HG03064 (cell line): ENCODE data around the gene ATP5PO.
"Not testable (repeated sequence)": the region's sequence is repeated elsewhere in the genome, so short reads cannot be mapped to it uniquely, and the experiment has no call there.

Experiments used
- ATAC-seq: cut with Tn5 transposase; IDR thresholded peaks from one replicate; pipeline ENCODE4 v1.9.1; 2021; ENCODE audit warnings: low read depth; ENCODE audit not compliant: unreplicated experiment

Gene ATP5PO

DNA sequence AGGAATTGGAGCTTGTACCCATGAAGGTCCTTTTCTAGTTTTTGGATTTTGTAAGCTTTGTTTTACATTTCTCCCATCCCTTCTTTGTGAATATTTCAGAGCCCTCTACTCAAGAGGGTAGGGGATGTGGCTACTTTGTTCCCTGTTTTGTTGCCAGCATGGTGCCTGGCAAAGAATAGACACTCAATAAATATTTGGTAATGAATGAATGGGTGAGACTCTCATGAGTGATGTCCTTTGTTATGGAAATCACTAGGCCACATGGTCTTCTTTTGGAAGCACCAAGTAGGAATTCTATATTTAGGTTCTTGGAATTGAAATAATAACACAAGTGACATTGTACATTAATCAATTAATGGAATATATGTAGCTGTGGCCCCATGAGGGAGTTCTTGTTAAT is 26.8 kb upstream of the ATP5PO start:
- no peak for ATAC-seq

DNA sequence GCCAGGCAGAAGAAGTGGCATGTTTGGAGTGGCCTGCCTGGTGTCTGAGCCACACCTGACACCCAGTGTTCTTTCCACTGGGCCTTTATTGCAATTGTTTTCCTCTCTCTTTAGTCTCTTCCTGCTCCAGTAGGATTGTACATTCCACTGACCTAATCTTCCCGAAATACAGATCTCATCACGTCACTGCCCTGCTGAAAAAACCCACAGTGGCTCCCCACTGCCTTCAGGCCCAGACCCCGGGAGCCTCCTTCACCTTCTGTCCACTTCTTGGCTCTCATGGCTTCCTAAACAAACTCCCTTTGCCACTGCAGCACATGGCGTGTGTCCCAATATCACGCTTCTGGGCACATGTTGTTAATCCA is 25.3 kb upstream of the ATP5PO start:
- no peak for ATAC-seq

DNA sequence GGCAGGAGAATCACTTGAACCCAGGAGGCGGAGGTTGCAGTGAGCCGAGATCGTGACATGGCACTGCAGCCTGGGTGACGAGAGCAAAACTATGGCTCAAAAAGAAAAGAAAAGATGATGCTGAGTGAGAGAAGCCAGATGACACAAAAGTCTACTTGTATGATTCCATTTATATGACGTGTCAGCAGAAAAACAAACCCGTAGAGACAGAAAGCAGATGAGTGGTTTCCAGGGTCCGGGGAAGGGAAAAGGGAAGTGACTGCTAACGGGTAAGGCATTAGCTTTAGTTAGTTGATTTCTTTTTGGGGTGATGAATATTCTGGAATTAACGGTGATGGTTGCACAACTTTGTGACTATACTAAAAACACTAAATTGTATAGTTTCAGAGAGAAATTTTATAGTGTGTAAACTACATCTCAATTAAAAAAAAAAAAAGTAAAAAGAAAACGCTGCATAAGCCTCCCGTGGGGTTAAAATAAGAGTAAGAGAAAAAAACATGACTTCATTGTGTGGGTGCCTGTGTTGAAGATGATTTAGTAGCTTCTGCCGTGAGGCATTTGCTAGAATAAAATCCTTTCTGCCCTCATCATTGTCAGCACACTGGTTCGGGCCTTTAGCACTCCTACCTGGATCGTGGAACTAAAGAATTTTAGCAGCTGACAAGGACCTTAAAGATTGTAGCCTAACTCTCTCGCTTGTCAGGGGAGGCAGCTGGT is 24.7 kb upstream of the ATP5PO start:
- no peak for ATAC-seq

DNA sequence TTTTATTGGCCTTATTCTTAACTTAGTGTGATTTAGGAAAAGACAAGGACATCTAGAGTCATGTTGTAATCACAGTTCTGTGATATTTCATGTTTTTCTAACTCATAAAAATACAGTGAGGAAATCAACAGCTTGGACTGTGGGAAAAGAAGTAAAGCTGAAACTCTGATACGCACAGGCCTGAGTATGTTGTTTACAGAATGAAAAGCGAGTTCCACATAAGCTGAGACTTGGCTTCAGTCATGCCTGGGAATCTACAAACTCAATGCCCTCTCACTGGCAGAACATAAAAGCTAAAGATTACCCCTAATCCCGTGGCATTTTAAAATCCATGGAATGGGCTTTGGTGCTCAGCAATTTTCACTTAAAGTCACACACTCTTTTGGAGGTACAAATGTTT is 23.6 kb upstream of the ATP5PO start:
- no peak for ATAC-seq

DNA sequence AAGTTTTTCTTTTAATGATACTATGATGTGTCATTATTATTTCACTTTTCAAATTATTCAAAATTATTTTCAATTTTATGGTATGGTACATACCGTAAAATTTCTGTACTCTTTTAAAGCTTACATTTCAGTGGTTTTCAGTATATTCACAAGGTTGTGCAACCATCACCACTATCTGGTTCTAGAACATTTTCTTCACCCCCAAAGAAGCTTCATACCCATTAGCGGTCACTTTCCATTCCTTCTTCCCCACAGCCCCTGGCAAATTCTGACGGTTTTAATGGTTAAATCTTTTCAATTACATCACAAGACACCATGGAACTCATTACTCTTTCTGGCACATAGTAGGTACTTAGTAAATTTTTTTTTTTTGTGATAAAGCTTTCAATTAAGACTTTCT is 22.8 kb upstream of the ATP5PO start:
- no peak for ATAC-seq

DNA sequence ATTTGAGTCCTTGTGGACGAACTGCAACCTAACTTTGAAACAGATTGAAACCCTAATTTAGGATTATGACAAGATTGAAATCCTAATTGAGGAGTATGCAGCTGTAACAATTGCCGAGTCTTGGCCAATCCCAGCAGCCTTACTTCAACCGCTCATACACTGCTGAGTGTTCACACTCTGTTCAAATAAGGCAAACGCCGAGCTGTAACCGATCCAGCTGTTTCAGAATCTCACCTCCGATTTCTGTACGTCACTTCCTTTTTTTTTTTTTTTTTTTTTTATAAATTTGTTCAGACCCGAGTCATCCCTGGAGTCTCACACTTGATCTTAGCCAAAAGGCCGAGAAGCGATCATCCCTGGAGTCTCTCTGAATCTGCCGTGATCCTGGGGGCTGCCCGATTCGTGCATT is 22.3 kb upstream of the ATP5PO start:
- no peak for ATAC-seq

DNA sequence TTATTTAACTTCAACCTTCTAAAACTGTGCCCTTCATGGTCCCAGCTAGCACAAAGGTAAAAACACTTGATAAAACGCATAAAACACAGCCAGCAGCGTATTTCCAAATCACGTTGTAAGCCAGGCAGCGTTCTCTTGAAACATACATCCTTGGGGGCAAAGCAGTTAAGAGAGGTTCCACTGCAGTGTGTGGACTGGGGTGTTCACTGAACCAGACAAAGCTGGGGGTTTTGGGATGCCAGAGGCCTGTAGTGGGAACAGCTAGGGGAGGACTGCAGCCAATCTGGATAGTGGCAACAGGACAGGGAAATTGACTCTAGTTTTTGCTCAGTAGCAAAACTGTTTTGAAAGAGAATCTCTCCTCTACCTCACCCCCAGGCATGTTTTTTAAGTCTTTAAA is 21.5 kb upstream of the ATP5PO start:
- ATAC-seq, result no peak

DNA sequence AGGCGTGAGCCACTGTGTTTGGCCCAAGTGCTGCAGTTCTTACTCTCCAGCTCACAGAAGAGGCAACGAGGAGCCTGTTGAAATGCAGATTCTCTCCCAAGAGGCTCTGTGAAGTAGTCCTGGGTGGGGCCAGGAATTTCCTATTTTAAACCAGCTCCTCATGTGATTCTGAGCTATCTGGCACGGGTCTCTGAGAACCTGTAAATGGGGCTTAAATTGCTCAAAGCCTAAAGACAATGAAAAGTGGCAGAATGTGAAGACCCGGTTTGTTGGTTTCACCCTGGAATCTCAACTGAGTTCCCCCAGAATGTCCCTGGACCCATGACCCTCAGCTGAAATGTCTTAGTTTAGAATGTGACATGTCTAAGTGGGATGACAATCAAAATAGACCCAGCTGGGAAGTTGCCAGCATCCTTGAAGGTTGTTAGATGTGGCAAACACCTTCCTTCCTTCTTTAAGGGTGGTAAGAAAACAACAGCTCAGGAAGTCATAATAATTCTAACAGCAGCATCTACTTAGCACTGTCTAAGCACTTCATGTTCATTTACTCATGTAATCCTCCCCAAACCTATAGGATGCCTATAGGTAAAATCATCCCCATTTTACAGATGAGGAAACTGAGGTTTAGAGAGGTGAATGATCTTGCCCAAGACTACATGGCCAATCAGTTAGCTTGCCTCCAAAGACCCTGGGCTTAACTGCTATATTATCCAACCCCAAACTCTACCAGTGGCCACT is 20.9 kb upstream of the ATP5PO start:
- ATAC-seq, result no peak

DNA sequence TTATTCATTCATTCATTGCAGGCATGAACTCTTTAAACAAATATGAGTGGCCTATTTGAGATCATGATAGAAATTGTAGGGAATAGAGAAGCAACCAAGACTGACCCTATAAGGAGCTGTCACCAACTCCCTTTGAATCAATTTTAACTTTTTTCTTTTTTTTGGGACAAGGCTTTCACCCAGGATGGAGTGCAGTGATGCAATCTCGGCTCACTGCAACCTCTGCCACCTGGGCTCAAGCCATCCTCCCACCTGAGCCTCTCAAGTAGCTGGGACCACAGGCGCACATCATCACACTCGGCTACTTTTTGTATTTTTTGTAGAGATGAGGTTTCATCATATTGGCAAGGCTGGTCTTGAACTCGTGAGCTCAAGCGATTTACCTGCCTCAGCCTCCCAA is 17.1 kb upstream of the ATP5PO start:
- no peak for ATAC-seq

DNA sequence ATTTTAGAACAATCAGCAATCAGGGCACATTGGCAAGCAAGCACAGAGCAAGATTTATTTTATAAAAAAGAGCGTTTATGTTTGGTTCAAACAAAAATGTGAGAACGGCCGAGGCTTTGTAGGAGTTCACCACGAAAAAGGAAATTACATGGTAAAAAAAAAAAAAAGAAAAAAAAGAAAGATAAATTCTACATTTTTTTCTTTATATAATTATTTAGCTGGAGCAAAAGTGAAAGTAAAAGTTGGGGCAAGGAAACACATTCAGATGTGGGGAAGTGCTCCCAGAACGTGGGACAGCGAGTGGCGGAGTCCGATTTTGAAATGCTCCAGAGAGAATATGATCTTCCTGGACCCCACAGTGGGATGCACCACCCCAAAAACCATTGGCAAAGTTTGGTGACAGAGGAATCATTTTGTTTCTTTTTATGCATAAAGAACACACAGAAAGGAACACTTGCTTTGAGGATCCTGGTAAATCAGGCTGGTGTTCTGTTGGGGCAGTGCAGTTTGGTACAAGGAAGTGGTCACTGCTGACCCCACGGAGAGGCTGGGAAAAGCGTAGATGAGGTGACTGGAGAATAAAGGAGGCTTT is 16.3 kb upstream of the ATP5PO start:
- ATAC-seq, result no peak

DNA sequence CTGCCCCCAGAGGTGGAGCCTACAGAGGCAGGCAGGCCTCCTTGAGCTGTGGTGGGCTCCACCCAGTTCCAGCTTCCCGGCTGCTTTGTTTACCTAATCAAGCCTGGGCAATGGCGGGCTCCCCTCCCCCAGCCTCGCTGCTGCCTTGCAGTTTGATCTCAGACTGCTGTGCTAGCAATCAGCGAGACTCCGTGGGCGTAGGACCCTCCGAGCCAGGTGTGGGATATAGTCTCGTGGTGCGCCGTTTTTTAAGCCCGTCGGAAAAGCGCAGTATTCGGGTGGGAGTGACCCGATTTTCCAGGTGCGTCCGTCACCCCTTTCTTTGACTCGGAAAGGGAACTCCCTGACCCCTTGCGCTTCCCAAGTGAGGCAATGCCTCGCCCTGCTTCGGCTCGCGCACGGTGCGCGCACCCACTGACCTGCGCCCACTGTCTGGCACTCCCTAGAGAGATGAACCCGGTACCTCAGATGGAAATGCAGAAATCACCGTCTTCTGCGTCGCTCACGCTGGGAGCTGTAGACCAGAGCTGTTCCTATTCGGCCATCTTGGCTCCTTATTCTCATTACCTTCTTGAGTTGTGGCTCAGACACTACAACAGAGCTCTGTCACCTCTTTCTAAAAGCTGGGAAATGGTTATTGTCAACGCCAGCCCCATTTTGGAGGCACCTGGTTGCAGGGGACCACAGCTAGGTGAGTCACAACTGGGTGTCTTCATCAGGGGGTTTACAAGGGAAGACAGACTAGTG is 15.6 kb upstream of the ATP5PO start:
- not testable (repeated sequence) for ATAC-seq

DNA sequence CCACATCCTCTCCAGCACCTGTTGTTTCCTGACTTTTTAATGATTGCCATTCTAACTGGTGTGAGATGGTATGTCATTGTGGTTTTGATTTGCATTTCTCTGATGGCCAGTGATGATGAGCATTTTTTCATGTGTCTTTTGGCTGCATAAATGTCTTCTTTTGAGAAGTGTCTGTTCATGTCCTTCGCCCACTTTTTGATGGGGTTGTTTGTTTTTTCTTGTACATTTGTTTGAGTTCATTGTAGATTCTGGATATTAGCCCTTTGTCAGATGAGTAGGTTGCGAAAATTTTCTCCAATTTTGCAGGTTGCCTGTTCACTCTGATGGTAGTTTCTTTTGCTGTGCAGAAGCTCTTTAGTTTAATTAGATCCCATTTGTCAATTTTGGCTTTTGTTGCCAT is 10.6 kb upstream of the ATP5PO start:
- ATAC-seq, result not testable (repeated sequence)

DNA sequence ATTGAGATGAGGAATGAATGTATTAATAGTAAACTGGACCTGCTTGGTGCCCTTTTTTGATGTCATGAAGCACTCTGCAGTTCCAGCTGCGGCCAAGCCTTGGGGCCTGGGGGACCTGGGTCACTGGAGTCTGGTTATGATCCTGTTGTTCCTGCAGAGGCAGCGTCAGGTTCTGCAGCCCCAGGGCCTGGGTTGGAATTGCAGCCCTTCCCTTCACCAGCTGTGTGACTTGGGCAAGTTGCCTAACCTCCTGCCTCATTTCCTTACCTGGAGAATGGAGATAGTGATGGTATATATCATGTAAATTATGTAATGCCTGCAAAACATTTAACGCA is 9.1 kb upstream of the ATP5PO start:
- ATAC-seq, result no peak

DNA sequence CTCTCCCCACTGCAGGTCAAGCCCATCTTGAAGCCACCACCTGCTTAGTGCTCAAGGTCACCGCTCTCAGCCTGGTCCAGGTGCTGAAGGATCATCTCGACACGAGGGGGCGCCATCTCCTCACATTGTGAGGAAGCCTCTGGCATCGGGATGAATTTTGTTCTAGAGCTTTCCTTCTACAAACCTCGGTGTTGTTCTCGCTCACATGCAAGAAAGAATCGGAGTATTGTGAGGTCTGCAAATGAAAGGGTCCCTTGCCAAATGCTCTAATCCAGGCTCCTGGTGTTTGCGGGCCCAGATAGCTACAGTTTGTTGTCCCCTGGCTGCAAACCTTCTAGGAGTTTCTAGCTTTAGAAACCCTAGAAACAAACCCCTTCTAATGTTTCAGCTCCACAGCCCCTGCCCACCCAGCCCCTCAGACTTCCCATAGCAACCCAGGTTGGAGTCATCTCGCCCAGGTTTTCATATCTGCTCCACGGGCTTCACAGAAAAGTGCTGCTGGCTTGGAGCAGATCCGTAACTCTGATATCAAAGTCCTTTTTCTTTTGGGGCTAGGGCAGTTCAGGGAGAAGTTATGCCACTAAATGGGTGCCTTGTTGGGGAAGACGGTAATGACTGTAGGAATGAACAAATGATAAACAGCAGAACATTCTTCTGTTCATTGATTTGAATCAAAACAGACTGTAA is 8.6 kb upstream of the ATP5PO start:
- ATAC-seq, result peak; percentile 90

DNA sequence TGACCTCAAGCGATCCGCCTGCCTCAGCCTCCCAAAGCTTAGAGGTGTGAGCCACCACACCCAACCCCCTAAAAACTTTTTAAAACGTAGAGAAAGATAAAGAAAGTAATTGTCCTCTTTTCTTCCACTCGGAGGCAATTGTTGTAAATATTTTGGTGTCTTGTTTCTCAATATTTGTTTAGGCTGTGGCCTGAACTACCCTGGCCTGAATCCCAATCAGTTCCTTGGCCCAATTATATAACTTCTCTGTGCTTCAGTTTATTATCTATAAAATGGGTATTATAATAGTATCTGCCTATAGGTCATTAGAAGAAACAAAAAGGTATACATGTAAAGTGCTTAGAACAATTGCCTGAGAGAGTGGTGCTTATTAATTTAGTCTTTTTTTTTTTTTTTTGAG is 1.8 kb upstream of the ATP5PO start:
- ATAC-seq, result no peak

DNA sequence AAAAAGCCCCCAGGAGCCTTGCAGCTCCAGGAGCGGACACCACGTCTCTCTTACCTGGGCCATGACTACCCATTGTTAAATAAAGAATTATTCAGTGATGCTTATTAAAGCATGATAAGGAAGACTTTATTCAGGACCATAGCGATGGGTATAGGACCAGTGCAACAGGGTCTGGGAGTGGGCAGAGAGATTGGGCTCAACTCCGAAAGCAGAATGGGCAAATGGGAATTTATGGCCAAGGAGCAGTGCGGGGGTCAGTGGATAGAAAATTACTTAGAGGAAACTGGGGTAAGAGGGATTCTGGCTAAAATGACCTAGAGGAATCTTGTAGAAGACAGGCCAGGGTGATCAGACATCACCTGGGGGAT is 580 bp upstream of the ATP5PO start:
- ATAC-seq, result peak; percentile 7

DNA sequence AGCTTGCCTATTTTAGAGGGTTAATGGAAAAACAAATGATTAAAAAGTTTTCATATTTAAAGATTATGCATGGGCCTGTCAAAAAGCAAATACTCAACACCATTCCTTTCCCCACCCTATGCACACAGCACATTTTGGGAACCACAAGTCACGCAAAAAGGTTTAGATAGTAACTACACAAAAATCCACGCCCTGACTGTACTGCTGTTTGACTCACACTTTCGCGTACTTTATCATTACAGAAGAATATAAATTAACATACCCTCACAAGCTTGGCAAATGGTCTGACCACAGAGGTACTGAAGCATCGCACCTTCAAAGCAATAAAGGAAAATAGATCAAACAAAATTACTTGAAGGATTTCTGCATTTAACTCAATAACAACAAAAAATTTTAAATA is 1.4 kb downstream of the ATP5PO start:
- ATAC-seq, result no peak

DNA sequence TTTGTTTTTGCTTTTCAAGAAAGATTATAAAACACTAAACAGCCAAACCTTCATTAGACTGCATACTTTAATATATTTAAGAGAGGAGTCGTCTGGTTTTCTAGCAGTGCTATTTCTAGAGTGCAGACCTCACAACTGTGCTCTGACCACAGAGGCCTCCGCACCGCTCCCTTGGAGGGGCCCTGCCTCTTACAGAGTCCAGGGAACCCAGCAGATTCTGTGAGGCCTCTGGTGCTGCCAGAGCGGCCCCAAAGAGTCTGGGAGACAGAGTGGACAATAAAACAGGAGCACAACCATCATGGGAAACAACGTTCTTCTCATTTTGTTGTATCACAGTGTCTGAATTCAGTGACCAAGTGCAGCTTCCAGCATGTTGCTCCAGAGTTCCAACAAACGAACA is 5.8 kb downstream of the ATP5PO start:
- ATAC-seq, result no peak

DNA sequence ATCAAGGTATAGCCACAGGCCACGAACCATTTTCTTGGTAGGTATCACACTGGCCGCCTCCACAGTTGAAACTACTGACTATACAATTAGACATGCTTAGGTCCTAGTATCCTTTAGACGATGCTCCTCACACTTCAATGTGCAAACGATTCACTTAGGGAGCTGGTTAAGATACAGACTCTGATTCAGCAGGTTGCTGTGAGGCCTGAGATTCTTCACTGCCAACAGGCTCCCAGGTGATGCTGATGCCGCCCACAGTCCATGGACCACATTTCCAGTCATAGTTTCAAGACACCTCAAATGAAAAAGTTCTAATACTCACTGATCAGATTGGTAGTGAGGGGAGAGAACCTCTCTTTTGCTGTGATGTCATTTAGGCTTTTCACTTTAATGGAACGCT is 6.8 kb downstream of the ATP5PO start:
- ATAC-seq, result no peak

DNA sequence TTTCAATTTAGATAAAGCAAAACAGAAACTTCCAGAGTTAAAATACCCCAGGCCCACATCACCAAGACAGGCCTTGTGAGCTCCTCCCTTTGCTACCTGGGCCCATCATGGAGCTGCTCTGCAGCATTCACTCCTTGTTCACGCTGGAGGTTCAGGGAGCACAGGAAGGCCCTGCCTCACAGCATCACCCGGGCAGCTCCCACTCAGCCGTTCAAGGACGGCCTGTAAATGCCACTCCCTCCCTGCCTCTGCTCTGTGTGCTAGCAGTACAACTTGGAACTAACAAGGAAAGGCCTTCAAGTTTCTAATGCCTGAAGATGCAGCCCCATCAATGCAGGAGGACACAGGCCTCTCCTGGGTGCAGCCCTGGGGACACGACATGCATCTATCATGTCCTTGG is 11.6 kb downstream of the ATP5PO start:
- ATAC-seq, result no peak

DNA sequence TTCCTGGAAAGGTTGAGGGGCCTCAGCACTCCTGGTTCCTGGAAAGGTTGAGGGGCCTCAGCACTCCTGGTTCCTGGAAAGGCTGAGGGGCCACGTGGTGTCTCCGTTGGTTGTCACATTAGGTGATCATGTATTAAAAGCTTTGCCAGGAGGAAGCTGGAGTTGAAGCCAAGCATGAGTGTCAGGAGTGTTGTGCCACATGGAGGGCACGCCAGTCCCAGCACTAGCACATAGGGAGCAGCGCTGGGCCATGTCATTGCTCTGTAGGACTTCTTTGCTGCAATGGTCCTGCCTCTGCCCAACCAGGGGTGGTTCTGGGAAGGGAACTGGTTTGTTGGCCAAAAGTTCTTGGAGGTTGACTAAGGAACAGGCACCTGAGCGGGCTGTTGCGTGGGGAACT is 13.3 kb downstream of the ATP5PO start:
- no peak for ATAC-seq
